ENCODE measurements around the gene OR52N5.

The OR52N5 gene

DNA sequence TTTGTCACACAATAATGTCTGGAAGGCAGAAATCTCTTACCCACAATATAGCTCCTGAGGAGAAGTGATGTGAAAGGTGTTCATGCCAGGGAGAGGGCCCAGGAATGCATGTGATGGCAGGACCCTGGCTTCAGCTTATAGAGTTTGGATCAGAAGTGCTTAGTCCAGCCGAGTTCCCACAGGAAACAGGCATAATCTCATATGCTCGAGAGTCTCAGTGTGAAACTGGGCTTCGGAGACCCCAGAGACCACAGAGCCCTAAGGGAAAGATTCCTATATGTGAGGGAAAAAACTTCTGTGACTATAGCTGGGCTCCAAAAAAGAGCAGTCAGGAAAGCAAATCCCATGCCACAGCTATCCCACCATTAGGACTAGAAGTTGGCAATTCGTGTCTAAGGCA, at the start of gene OR52N5:
OR52N5 (minus strand) TSS at position 101 of the 400 bp plus-strand sequence. CDS start 4,721 bp downstream, outside the sequence.
- DNase-seq (ENCODE audit: low read depth), result no peak
- TF ChIP-seq, protein P1, sequence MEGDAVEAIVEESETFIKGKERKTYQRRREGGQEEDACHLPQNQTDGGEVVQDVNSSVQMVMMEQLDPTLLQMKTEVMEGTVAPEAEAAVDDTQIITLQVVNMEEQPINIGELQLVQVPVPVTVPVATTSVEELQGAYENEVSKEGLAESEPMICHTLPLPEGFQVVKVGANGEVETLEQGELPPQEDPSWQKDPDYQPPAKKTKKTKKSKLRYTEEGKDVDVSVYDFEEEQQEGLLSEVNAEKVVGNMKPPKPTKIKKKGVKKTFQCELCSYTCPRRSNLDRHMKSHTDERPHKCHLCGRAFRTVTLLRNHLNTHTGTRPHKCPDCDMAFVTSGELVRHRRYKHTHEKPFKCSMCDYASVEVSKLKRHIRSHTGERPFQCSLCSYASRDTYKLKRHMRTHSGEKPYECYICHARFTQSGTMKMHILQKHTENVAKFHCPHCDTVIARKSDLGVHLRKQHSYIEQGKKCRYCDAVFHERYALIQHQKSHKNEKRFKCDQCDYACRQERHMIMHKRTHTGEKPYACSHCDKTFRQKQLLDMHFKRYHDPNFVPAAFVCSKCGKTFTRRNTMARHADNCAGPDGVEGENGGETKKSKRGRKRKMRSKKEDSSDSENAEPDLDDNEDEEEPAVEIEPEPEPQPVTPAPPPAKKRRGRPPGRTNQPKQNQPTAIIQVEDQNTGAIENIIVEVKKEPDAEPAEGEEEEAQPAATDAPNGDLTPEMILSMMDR (IDR thresholded peaks at IDR 0.05; ENCODE audit: insufficient read depth, low read depth, low read length, missing control alignments), result no peak
- no peak within 1 kb of the TSS for H3K4me3 ChIP-seq (ENCODE audit: low read depth, low read length)

DNA sequence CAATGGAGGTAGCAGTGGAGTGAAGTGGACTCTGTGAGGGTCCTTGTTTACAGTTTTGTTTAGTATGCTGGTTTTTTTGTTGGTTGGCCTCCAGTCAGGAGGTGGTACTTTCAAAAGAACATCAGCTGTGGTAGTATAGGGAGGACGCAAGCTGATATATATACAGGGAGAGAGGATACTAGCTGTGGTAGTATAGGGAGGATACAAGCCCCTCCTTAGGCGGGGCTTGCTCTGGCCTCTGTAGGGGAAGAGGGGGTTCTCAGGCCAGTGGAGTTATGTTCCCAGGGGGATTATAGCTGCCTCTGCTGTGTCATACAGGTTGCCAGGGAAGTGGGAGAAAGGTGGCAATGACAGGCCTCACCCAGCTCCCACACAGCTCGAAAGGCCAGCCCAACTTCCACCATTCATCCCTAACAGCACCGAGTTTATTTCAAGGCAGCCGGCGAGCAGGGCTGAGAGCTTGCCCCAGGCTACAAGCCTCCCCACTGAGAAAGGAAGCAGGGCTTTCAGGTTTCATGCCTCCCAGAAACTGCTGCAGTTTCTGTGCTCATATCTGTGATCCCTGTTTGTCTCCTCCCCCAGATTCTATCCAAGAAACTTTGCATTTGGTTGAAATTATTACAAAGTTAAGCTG, 48.2 kb upstream of the OR52N5 start:
- no peak overlapping the region for H3K4me3 ChIP-seq (ENCODE audit: low read depth, low read length)
- TF ChIP-seq, protein P1 (IDR thresholded peaks at IDR 0.05; ENCODE audit: insufficient read depth, low read depth, low read length, missing control alignments), result no peak
- no peak for DNase-seq (ENCODE audit: low read depth)

DNA sequence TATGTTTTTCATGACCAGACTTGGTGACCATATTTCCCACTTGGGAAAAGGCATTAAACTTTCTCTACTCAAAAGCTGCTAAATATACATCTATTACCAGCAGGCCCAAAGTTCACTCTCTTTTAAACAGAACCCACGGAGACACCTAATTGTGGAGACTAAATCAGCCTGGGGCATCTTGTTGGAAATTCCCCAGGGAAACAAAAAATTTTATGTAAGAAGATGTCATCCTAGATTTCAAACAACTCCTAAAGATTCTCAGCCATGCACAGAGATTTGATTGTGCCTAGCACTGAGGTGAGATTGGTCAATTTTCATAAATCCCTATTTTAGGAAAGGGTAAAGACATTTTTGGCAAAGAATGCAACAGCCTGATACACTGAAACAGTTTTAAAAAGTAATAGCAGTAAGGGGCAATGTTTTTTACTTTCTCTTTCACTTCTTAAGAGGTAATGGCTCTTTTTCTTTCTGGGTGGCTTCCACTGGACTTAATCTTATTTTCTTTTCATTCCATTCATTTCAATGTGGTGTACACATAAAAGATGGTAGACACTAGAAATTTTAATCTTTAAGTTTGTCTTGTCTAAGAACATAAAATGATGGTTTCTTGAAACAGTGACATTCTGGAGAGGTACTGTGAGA, 35.2 kb upstream of the OR52N5 start:
- TF ChIP-seq, protein P1 (IDR thresholded peaks at IDR 0.05; ENCODE audit: insufficient read depth, low read depth, low read length, missing control alignments), result no peak
- no peak overlapping the region; the same call in 1 of the 2 replicates for H3K4me3 ChIP-seq (ENCODE audit: low read depth, low read length)
- DNase-seq (ENCODE audit: low read depth), result no peak

DNA sequence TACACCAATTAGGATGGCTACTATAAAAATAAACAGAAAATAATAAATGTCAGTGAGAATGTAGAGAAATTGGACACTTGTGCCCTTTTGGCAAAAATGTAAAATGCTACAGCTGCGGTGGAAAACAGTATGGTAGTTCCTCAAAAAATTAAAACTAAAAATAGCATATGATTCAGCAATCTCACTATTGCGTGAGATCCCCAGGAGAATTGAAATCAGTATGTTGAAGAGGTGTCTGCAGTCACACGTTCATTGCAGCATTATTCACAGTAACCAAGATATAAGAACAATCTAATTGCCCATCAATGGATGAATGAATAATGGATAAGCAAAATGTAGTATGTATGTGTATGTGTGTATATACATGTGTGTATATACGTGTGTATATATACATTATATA, 32.4 kb upstream of the OR52N5 start:
- TF ChIP-seq, protein P1 (IDR thresholded peaks at IDR 0.05; ENCODE audit: insufficient read depth, low read depth, low read length, missing control alignments), result no peak
- DNase-seq (ENCODE audit: low read depth), result no peak
- H3K4me3 ChIP-seq (ENCODE audit: low read depth, low read length), result no peak overlapping the region

DNA sequence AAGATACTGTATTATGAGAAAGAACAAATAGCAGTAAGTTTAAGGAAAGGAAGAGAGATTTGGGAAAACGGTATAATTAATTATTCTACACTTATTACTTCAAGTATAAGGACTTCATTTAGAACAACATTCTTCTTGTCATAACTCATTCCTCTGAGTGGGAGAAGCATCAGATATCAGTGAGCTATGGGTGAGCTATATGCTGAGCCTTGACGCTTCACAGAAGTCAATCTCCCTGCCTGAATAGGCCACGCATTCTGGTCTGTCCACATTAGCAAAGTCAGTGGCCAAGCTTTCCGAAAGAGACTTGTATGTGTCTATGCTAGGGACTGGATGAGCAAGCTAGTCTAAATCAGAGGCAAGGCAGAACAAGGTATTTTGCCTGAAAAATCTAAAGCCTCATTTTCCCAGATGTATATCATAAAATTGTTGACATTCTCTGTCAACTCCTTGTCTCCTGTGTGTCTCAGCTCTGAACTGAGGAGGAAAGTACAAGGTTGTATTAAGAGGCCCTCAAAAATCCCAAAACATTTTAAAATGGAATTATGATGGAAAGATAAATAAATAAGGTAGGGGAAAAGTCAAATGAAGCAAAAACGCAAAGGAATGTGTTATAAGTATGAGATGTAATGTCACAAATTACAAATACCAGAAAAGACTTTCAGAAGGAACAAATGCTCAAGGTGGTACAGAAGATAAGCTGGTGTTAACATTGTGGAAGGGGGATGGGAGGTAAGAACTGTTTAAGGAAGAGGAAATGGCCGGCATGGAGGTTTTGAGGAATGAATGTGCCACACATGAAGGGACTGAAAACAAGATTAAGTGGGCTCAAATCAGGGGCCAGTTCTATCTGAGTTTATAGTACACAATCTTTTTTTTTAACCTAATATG, 27.0 kb upstream of the OR52N5 start:
- no peak for DNase-seq (ENCODE audit: low read depth)
- no peak overlapping the region for H3K4me3 ChIP-seq (ENCODE audit: low read depth, low read length)
- TF ChIP-seq, protein P1 (IDR thresholded peaks at IDR 0.05; ENCODE audit: insufficient read depth, low read depth, low read length, missing control alignments), result no peak

DNA sequence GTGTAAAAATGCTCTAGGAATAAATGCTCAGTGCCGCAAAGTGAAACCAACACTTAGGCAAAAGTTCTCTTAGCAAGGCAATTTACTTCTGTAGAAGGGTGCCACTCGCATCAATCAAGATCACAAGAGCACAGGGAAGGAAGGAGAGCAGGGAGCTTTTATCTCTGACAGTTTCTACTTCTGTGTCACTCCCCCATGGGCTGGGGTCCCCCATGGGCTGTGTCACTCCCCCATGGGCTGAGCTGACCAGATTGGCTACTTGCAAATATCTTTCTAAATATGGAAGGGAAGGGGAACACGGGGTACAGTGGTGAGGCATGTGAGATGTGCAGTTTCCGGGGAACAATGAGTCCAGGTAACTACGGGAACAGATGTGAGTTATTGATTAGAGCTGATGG, 26.0 kb upstream of the OR52N5 start:
- peak; percentile 3 for DNase-seq (ENCODE audit: low read depth)
- H3K4me3 ChIP-seq (ENCODE audit: low read depth, low read length), result peak overlapping the region; percentile 77
- TF ChIP-seq, protein P1 (IDR thresholded peaks at IDR 0.05; ENCODE audit: insufficient read depth, low read depth, low read length, missing control alignments), result no peak
